VCaP (cell line): Measurements from ENCODE around the gene SCIMP.

ENCODE experiments used
- H3K27ac ChIP-seq: fragments of 450-650 bp; 2 replicates; pipeline ENCODE4 v1.5.1; 2017
- CTCF ChIP-seq: fragments of 450-650 bp; conservative IDR thresholded peaks from 2 replicates; pipeline ENCODE4 v1.5.1; 2017; ENCODE audit warnings: mild to moderate bottlenecking, moderate library complexity

SCIMP gene

GRCh38 chr17:5198472-5198871 lies 36.2 kb downstream of the SCIMP start:
- no peak for TF ChIP-seq CTCF
- H3K27ac ChIP-seq = no peak overlapping the region

GRCh38 chr17:5194346-5194745 lies 40.3 kb downstream of the SCIMP start:
- H3K27ac ChIP-seq = no peak overlapping the region
- no peak for TF ChIP-seq CTCF

- peak within 1 kb of the TSS; percentile 72 for H3K27ac ChIP-seq
Observed at GRCh38 chr17:5191541-5192417, 42.9 kb downstream of the SCIMP start, which contains the start of gene ZNF594. TSS of gene ZNF594 (minus strand) at chr17:5191868. CDS start at chr17:5184256, 7,612 bp downstream.

GRCh38 chr17:5184288-5184687 lies 50.4 kb downstream of the SCIMP start:
- no peak for TF ChIP-seq CTCF

More at GRCh38 chr17:5191541-5192417, 42.9 kb downstream of the SCIMP start, which contains the start of gene ZNF594:
- peak; percentile 87 for TF ChIP-seq CTCF

GRCh38 chr17:5183410-5183793 lies 51.3 kb downstream of the SCIMP start:
- TF ChIP-seq CTCF = no peak
- H3K27ac ChIP-seq = no peak overlapping the region

More at GRCh38 chr17:5184288-5184687, 50.4 kb downstream of the SCIMP start:
- H3K27ac ChIP-seq = no peak overlapping the region

GRCh38 chr17:5182597-5183409 lies 51.9 kb downstream of the SCIMP start:
- no peak overlapping the region for H3K27ac ChIP-seq
- no peak for TF ChIP-seq CTCF
